Activated CD4-positive, CD25-positive, alpha-beta regulatory T cell treated with anti-CD3 and anti-CD28 coated beads, Interleukin-2, amount 50 U/mL, for 16 hours (primary cell): ENCODE data around the gene XRCC3.
"Not testable (repeated sequence)": the region's sequence is repeated elsewhere in the genome, so short reads cannot be mapped to it uniquely, and the experiment has no call there.

ENCODE experiments used
- DNase-seq: peaks from one replicate; pipeline ENCODE4 v3.0.0-alpha.2; 2020; ENCODE audit warnings: low read depth, low spot score

Gene XRCC3

DNA sequence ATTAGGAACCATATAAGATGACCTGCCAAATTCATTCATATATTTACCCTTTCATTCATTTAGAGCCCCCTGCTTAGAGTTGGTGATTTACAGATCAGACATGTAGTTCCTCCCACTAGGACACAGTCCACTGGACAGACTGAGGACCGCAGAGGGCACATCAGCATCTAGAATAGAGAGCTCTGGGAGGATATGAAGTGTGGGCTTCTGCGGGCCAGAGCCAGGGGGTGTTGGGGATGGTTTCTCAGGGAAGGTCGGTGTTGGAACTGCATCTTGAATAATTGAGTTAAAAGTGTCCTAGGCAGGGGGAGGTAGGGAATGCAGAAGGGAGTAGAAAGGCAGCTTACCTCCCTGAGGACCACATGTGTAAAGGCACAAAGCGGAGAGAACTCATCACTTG, 43.3 kb downstream of the XRCC3 start:
- no peak for DNase-seq

DNA sequence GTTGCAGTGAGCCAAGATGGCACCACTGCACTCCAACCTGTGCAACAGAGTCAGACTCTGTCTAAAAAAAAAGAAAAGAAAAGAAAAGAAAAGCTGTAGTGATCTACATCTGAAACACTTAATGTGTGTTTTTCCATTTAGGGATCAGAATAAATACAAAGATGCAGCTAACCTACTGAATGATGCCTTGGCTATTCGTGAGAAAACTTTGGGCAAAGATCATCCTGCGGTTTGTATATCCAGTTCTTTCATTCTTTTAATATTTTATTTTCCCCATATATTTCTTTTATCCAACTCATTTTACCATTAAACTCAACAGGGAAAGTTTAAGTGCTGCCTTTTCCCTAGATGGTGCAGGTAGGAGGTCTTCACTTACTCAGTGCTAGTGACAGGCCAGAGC, 45.9 kb downstream of the XRCC3 start:
- no peak for DNase-seq

DNA sequence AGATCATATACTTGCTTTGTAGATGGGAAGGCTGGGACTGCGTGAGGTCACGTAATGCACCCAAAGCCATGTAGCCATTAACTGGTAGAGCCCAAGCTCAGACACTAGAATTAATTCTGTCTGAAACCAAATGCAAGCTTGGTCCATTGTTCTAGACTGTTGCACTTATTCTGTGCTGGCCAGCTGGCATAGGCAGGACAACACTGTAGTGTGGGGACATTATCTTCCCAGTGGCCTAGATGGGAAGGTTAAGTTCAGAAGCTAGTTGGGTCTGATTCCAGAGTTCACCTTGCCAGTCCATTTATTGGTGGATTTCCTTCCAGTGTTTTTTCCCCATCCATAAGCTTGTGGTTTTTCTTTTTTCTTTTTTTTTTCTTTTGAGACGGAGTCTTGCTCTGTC, 47.1 kb downstream of the XRCC3 start:
- DNase-seq = no peak

DNA sequence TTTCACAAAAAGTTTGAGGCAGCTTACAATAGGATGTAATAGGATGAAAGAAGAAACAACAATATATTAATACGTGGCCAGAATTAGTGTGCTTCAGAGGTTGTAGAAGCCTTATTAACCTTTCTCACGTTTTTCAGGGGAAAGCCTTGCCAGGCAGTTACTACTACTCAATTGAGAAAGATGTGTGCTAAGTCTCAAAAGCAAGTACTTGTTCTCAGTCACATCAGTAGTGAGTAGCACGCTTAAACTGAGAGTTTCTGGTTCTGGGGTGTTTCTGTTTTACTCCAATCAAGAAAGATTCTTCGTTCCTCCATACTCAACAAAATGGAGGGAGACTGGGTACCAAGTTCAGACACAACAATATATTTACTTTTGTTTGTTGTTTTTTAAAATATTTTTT, 47.6 kb downstream of the XRCC3 start:
- no peak for DNase-seq

DNA sequence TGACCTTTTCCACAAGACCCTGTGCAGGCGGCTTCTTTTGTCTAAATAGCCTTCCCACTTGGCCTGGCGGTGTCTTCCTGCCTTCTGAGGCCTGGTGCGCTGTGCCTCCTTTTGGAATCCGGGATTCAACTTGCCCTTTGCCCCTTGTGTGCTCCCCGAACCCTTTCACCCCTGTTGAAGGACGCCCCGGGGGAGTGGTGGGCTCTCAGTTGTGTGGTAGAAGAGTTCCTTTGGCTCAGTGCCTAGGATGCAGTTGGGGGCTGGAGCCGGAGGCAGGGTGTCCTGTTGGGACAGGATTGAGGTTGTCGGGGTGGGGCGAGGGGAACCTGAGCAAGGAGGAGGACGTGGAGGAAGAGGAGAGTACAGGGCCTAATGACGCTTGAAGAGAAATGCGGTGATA, 51.7 kb downstream of the XRCC3 start:
- no peak for DNase-seq

DNA sequence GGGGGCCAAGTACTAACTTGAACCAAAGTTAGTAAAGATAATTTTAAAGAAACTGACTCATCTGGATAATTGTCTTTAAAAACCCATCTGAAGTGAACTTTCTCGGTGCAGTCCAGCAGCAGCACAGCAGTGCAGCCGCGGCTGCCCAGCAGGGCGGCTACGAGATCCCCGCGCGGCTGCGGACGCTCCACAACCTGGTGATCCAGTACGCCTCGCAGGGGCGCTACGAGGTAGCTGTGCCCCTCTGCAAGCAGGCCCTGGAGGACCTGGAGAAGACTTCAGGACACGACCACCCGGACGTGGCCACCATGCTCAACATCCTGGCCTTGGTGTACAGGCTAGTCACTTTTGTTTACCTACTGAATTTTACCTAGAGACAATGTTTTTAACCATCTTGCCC, 52.7 kb downstream of the XRCC3 start:
- DNase-seq = no peak

DNA sequence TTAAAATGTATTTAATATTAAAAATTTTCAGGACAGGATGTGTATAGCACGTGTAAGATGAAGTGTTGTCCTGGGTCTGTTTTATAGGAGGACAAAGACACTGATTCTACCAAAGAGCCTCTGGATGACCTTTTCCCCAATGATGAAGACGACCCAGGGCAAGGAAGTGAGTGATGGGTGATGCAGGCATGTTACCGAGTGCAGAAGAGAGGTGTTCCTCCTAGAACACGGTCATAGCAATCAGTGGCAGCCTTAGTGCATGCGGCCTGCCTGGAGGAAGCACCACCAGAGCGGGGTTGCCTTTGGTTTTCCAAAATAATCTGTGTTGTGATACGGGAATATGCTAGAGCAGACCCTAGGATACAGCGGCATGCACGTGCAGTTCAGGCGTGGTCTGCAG, 53.2 kb downstream of the XRCC3 start:
- no peak for DNase-seq

DNA sequence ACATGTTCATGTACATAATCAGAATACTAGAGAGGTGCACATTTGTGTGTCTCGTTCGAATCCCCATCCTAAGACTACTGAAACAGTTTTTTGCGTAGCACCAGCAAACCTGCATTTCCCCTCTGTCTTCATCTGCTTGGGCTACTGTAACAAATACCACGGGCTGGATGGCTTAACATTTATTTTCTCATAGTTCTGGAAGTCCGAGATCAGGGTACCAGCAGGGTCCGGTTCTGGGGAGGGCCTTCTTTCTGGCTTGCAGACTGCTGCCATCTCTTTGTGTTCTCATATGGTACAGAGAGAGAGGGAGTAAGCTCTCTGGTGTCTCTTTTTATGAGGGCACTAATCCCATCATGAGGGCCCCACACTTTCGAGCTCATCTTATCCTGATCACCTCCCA, 55.6 kb downstream of the XRCC3 start:
- DNase-seq = no peak

DNA sequence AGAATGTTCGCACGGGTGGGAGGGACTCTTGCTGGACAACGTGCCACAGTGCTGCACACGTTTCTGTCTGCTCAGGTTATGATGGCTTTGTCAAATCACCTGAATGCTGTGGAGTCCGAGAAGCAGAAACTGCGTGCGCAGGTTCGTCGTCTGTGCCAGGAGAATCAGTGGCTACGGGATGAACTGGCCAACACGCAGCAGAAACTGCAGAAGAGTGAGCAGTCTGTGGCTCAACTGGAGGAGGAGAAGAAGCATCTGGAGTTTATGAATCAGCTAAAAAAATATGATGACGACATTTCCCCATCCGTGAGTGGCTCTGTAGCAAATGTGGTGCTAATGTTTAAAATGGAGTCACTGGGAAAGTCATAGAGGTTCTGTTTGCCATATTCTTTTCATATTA, 57.8 kb downstream of the XRCC3 start:
- no peak for DNase-seq

DNA sequence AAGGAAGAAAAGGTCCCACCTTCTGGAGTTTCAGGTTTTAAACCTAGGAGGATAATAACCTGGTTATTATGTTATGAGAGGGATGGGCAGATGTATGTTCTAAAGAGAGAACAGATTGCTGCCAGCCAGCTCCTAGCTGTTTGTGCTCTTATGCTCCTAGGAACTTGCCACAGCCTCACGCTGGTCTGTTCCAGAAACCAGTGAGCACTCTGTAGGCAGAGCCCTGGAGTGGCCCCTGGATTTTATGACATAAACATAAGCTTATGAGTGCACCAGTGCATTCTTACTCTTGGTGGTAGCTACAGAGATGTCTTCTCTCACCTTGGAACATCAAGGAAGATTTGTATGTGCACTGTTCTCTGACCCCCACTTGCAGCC, 58.5 kb downstream of the XRCC3 start:
- DNase-seq = no peak

DNA sequence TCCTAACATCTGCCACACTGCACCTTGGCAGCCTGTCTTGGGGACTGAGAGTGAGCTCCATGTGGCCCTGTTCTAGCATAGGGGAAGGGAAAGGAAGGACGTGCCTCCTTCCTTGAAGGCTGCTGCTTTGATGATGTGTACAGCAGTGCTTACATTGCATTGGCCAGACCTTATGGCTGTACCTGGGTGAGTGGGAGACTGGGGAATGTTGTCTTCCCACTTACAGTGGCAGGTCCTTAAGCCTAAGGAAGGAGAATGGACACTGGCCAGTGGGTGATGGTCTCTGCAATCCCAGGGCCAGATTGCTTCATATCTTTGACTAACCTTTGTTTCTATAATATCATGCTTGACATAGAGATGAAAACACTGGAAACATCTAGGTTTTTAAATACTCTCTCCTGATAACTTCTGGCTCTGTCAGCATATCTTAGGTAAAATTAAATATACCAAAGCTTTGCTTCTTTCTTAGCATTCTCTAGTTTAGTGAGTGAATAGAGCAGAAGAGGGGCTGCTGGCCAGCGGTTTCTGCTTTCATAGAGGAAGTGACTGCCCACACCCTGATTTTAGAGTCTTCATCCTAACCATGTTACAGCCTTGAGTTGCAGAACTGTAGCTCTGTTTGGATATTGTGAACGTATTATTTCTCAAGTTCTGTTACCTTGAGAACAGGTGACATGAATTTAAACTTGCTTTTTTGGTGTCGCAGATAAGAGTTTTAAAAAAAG, 59.1 kb downstream of the XRCC3 start:
- no peak for DNase-seq

DNA sequence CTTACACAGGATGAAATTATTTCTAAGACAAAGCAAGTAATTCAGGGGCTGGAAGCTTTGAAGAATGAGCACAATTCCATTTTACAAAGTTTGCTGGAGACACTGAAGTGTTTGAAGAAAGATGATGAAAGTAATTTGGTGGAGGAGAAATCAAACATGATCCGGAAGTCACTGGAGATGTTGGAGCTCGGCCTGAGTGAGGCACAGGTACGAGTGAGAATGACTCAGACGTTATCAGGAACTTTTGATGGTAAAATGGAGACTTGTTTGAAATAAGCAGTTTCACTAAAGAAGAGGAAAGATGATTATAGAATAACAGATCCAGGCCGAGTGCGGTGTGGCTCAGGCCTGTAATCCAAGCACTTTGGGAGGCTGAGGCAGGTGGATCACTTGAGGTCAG, 60.6 kb downstream of the XRCC3 start:
- no peak for DNase-seq

DNA sequence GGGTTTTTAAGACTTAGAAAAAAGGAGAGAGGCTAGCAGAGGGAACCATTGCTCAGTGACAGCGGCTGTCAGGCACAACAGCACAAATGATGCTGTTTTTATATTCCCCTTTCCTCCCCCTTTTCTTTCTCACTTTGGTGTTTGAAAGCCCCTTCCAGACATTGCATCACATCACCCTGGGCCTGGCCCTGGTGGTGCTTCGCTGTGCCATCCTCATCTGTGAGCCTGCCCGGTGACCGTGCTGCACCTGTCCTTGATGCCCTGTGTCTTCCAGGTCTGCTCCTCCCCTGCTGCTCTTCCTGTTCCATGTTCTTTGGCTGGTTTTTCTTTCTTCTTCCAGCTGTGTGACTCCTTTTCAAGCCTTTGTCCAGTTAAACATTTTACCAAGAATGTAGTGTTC, 61.4 kb downstream of the XRCC3 start:
- DNase-seq = no peak

DNA sequence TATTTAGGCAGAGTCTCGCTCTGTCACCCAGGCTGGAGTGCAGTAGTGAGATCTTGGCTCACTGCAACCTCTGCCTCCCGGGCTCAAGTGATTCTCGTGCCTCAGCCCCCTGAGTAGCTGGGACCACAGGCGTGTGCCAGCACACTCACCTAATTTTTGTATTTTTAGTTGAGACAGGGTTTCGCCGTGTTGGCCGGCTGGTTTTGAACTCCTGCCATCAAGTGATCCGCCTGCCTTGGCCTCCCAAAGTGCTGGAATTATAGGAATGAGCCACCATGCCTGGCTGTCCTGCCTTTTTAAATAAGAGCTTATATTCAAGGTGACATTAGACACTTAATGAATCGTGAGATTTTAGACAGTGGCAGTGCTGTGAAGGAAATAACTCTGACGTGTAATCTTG, 61.9 kb downstream of the XRCC3 start:
- DNase-seq = not testable (repeated sequence)

DNA sequence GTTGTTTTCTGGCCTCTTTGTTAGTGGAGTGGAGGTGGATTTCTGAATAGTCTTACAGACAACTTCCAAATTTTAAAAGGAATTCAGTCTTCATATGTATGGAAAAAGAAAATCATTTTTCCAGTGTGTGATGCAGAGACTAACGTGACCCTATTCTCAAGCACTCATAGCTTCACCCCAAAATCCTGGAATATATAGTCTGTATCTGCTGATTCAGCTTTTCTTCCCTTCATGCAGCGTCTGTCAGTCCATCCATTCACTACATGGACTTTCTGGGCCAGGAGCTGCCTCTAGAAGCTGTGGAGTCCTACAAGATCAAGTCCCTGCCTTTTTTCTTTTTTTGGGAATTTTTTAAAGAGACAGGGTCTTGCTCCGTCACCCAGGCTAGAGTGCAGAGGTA, 62.4 kb downstream of the XRCC3 start:
- DNase-seq = no peak

DNA sequence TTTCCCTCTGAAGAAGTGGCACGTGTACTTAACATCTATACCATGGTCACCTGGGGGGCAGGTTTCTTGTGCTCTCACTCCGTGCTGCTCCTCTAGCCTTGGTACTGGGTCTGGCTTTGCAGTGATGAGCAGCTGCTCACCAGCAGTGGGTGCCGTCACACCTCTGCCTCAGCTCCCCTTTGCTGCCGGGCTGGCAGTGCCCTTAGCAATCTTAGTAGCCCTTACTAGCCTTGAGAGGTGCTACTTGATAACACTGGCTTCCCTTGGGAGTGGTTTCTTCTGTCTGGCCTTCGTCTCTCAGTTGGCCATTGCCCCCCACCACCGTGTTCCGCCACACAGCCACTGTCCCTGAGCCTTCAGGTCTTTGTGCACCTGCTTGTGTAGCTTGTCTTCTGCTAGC, 63.7 kb downstream of the XRCC3 start:
- no peak for DNase-seq

DNA sequence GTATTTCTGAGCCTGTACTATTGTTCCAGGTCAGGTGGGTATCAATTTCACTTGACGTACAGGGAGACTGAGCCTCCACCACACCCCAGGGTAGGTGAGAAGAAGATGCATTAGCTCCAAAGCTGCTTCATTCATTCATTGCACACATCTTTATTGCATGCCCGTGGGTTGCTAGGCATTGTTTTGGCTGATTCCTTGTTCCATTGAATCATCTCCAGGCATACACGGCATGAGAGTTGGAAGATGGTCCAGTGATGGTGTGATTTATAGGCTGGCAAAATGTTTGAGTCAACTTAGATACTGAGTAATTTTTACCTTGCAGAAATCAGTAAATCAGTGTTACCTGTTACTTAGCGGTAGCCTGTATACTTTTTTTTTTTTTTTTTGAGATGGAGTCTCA, 65.0 kb downstream of the XRCC3 start:
- DNase-seq = no peak

DNA sequence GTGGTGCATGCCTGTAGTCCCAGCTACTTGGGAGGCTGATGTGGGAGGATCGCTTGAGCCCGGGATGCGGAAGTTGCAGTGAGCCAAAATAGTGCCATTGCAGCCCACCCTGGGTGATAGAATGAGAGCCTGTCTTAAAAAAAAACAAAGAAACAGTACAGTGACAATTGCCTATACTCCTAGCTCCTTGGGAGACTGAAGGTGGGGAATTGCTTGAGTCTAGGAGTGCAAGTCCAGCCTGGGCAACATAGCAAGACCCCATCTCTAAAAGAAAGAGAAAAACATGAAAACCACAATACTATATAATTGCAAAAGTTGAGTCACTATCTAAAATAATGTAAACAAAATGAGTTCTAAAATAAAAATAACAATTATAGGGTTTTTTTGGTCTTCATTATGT, 66.2 kb downstream of the XRCC3 start:
- DNase-seq = no peak
